Right renal pelvis (tissue), 4 donors: ENCODE results near the gene CYP19A1. TPM values are rescaled to one million over a fixed set of nuclear protein-coding genes. Genes with fewer than 3 reads are reported as not detected.

Experiments
- polyA plus RNA-seq, 4 donors: library from polyadenylated mRNA; unstranded; fragments of 120-200 nt; gene quantifications; one replicate each; pipeline ENCODE4 v1.2.1, GENCODE V29; 2013; ENCODE audit not compliant: insufficient read length in 4 of 4

Gene CYP19A1
- polyA plus RNA-seq, 4 donors, result 0.04 to 0.94 TPM; not detected in 2

Other genes starting within 250 kb of the CYP19A1 start
- gene TNFAIP8L3, start 243.7 kb downstream of the CYP19A1 start, polyA plus RNA-seq, result 1 to 10 TPM; 1.6 to 2.4 (median 2.2) TPM
- gene GLDN, start 3.1 kb upstream of the CYP19A1 start, polyA plus RNA-seq, result under 1 TPM; 0.12 to 0.91 (median 0.27) TPM